Right lobe of liver (tissue), 4 donors: ENCODE data around the gene S100A7.

Source experiments
- CTCF ChIP-seq, 4 donors: fragments of 200-600 bp in 3 of 4; fragments of 450-650 bp in 1 of 4; IDR thresholded peaks; one replicate each; pipeline versions ENCODE4 v1.5.1 to v1.8.0; 2016 to 2022; ENCODE audit warnings: antibody characterized with exemption in 4 of 4, mild to moderate bottlenecking in 2 of 4
- POLR2A ChIP-seq: fragments of 450-650 bp; IDR thresholded peaks from one replicate; pipeline ENCODE4 v1.6.1; 2017; ENCODE audit warnings: antibody characterized with exemption, mild to moderate bottlenecking
- donor health status: DM: no; HTN: no; CAD: no.
- donor health status: DM: no; HTN: no; CAD: no.
- donor health status: DM: no; HTN: yes; CAD: no.

DNA sequence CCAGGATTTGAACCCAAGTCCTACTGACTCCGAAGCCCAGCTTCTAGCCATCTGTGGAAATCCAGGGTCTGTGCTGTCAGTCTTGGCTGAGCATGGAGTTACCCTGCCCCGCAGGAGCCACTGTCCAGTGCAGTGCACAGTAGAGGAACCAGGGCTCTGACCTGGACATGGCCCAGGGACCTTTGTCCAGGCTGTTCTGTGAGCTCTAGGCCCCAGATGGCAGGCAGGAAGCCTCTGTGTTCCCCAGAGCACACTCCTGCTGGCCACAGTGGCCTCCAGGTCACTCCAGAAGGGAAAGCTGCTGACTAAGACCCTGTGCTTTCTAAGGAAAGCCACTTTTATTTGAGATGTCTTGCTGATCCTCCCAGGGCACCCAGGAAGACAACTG, 30.3 kb downstream of the S100A7 start:
- TF ChIP-seq CTCF (IDR thresholded peaks at IDR 0.05): no peak
- no peak for TF ChIP-seq POLR2A
